Karpas-422 (cell line): ENCODE results near the gene OCA2. TPM values are rescaled to one million over a fixed set of nuclear protein-coding genes. Genes with fewer than 3 reads are reported as not detected.

Source experiments
- DNase-seq: peaks from one replicate; pipeline ENCODE4 v3.0.0-alpha.2; 2015
- H2AFZ ChIP-seq: fragments of 200-600 bp; sonication (generic); 2 replicates; pipeline ENCODE4 v1.6.1; 2014; ENCODE audit warnings: antibody characterized with exemption, low read length, mixed read lengths
- H3K27ac ChIP-seq: fragments of 200-600 bp; sonication (generic); 2 replicates; pipeline ENCODE4 v1.5.1; 2014; ENCODE audit warnings: mild to moderate bottlenecking, low read length, moderate library complexity
- H3K27me3 ChIP-seq: fragments of 200-600 bp; sonication (generic); 2 replicates; pipeline ENCODE4 v1.6.1; 2014; ENCODE audit warnings: low read length, mixed read lengths
- H3K36me3 ChIP-seq: fragments of 200-600 bp; sonication (generic); 2 replicates; pipeline ENCODE4 v1.6.1; 2014; ENCODE audit warnings: low read length, mixed read lengths; ENCODE audit not compliant: insufficient read depth
- H3K4me1 ChIP-seq: fragments of 200-600 bp; sonication (generic); 2 replicates; pipeline ENCODE4 v1.6.1; 2014; ENCODE audit warnings: mild to moderate bottlenecking, low read length, mixed read lengths
- H3K4me2 ChIP-seq: fragments of 200-600 bp; sonication (generic); 2 replicates; pipeline ENCODE4 v1.6.1; 2014; ENCODE audit warnings: low read length, low read depth, mild to moderate bottlenecking; ENCODE audit not compliant: poor library complexity, severe bottlenecking
- H3K4me3 ChIP-seq: fragments of 200-600 bp; sonication (generic); 2 replicates; pipeline ENCODE4 v1.5.1; 2014; ENCODE audit warnings: mild to moderate bottlenecking, antibody characterized with exemption, low read length, mixed read lengths
- H3K79me2 ChIP-seq: fragments of 200-600 bp; sonication (generic); 2 replicates; pipeline ENCODE4 v1.6.1; 2014; ENCODE audit warnings: mild to moderate bottlenecking, low read length, mixed read lengths
- H3K9ac ChIP-seq: fragments of 200-600 bp; sonication (generic); 2 replicates; pipeline ENCODE4 v1.6.0; 2014; ENCODE audit warnings: low read length
- H3K9me2 ChIP-seq: fragments of 200-600 bp; sonication (generic), shearing (Covaris generic); replicated peaks from 2 replicates; pipeline ENCODE4 v1.6.0; 2014; ENCODE audit warnings: mild to moderate bottlenecking, low read length, moderate library complexity; ENCODE audit not compliant: insufficient read depth
- H3K9me3 ChIP-seq: fragments of 300-700, 200-600 bp; sonication (generic); 2 replicates; pipeline ENCODE4 v1.6.1; 2014; ENCODE audit warnings: low read length, mixed read lengths
- H4K20me1 ChIP-seq: fragments of 200-600 bp; sonication (generic); 2 replicates; pipeline ENCODE4 v1.6.1; 2014; ENCODE audit warnings: mild to moderate bottlenecking, antibody characterized with exemption, low read length, low read depth; ENCODE audit not compliant: insufficient read depth
- total RNA-seq: library from RNA; depleted of rRNA; stranded (reverse); fragments of >200 nt; shearing (Covaris generic); gene quantifications from 2 replicates; pipeline ENCODE4 v1.2.3, GENCODE V29; 2014; ENCODE audit warnings: low replicate concordance

Gene OCA2
- total RNA-seq, 1 experiment from 2014 or later, result not detected

GRCh38 chr15:28112962-28113361 lies 13.8 kb upstream of the OCA2 start:
- no peak overlapping the region for H2AFZ ChIP-seq
- H3K27ac ChIP-seq, result no peak overlapping the region
- no peak overlapping the region for H3K9ac ChIP-seq
- no peaks in the 10 kb centered on the region for H3K4me1 ChIP-seq
- no peaks in the 10 kb centered on the region for H3K9me2 ChIP-seq
- H3K9me3 ChIP-seq, result no peaks in the 10 kb centered on the region
- peaks cover 6% of the 10 kb centered on the region; the same call in 1 of the 2 replicates for H3K36me3 ChIP-seq
- no peaks in the 10 kb centered on the region for H4K20me1 ChIP-seq
- no peaks in the 10 kb centered on the region for H3K27me3 ChIP-seq
- H3K4me3 ChIP-seq, result no peak overlapping the region
- H3K79me2 ChIP-seq, result no peaks in the 10 kb centered on the region
- no peak overlapping the region for H3K4me2 ChIP-seq
- no peak for DNase-seq

- Histone ChIP-seq H2AFZ (no peak overlapping the region), H3K36me3 (peaks cover 6% of the 10 kb centered on the region; the same call in 1 of the 2 replicates), H3K4me1 (no peaks in the 10 kb centered on the region), H3K4me3 (no peak overlapping the region), H3K9ac (no peak overlapping the region), H3K4me2 (no peak overlapping the region), H3K27ac (no peak overlapping the region), H3K27me3 (no peaks in the 10 kb centered on the region), H3K79me2 (no peaks in the 10 kb centered on the region), H4K20me1 (no peaks in the 10 kb centered on the region), H3K9me3 (no peaks in the 10 kb centered on the region), H3K9me2 (no peaks in the 10 kb centered on the region)
- no peak for DNase-seq
These were observed 13.1 kb upstream of the OCA2 start for GRCh38 chr15:28112101-28112760.

GRCh38 chr15:28111543-28111942 lies 12.4 kb upstream of the OCA2 start:
- Histone ChIP-seq H4K20me1 (no peaks in the 10 kb centered on the region), H3K27ac (no peak overlapping the region), H3K4me3 (no peak overlapping the region), H2AFZ (no peak overlapping the region), H3K4me1 (no peaks in the 10 kb centered on the region), H3K36me3 (peaks cover 6% of the 10 kb centered on the region; the same call in 1 of the 2 replicates), H3K9me2 (no peaks in the 10 kb centered on the region), H3K27me3 (no peaks in the 10 kb centered on the region), H3K9ac (no peak overlapping the region), H3K4me2 (no peak overlapping the region), H3K79me2 (no peaks in the 10 kb centered on the region), H3K9me3 (no peaks in the 10 kb centered on the region)
- DNase-seq, result no peak

- Histone ChIP-seq H3K4me2 (no peak overlapping the region), H4K20me1 (no peaks in the 10 kb centered on the region), H3K27me3 (no peaks in the 10 kb centered on the region), H3K79me2 (no peaks in the 10 kb centered on the region), H3K4me3 (no peak overlapping the region), H3K9me2 (no peaks in the 10 kb centered on the region), H3K27ac (no peak overlapping the region), H3K36me3 (peaks cover 6% of the 10 kb centered on the region; the same call in 1 of the 2 replicates), H3K4me1 (no peaks in the 10 kb centered on the region), H3K9ac (no peak overlapping the region), H2AFZ (no peak overlapping the region), H3K9me3 (no peaks in the 10 kb centered on the region)
- no peak for DNase-seq
These were observed 11.4 kb upstream of the OCA2 start for GRCh38 chr15:28110481-28110881.

- Histone ChIP-seq H3K4me3 (no peak overlapping the region), H4K20me1 (no peaks in the 10 kb centered on the region), H3K79me2 (no peaks in the 10 kb centered on the region), H3K4me1 (no peaks in the 10 kb centered on the region), H3K27me3 (no peaks in the 10 kb centered on the region), H3K9ac (no peak overlapping the region), H3K4me2 (no peak overlapping the region), H3K9me3 (no peaks in the 10 kb centered on the region), H3K27ac (no peak overlapping the region), H2AFZ (no peak overlapping the region), H3K9me2 (no peaks in the 10 kb centered on the region), H3K36me3 (peaks cover 6% of the 10 kb centered on the region; the same call in 1 of the 2 replicates)
- no peak for DNase-seq
These were observed 10.7 kb upstream of the OCA2 start for GRCh38 chr15:28109626-28110455.

GRCh38 chr15:28107904-28108275 lies 8.8 kb upstream of the OCA2 start:
- no peak overlapping the region for H2AFZ ChIP-seq
- H3K9ac ChIP-seq, result no peak overlapping the region

GRCh38 chr15:28107111-28107903 lies 8.2 kb upstream of the OCA2 start:
- Histone ChIP-seq H3K27me3 (no peaks in the 10 kb centered on the region), H3K4me1 (no peaks in the 10 kb centered on the region), H3K4me2 (no peak overlapping the region), H3K36me3 (peaks cover 4% of the 10 kb centered on the region; the same call in 1 of the 2 replicates), H3K79me2 (no peaks in the 10 kb centered on the region), H3K4me3 (no peak overlapping the region), H3K9ac (no peak overlapping the region), H3K27ac (no peak overlapping the region), H3K9me2 (no peaks in the 10 kb centered on the region), H2AFZ (no peak overlapping the region), H3K9me3 (no peaks in the 10 kb centered on the region), H4K20me1 (no peaks in the 10 kb centered on the region)
- no peak for DNase-seq

More at GRCh38 chr15:28107904-28108275, 8.8 kb upstream of the OCA2 start:
- no peak overlapping the region for H3K27ac ChIP-seq
- no peak overlapping the region for H3K4me3 ChIP-seq
- no peaks in the 10 kb centered on the region for H3K4me1 ChIP-seq
- no peaks in the 10 kb centered on the region for H3K9me3 ChIP-seq
- DNase-seq, result no peak
- no peak overlapping the region for H3K4me2 ChIP-seq
- H4K20me1 ChIP-seq, result no peaks in the 10 kb centered on the region
- H3K36me3 ChIP-seq, result peaks cover 4% of the 10 kb centered on the region; the same call in 1 of the 2 replicates
- H3K9me2 ChIP-seq, result no peaks in the 10 kb centered on the region
- H3K27me3 ChIP-seq, result no peaks in the 10 kb centered on the region
- H3K79me2 ChIP-seq, result no peaks in the 10 kb centered on the region
